H9 (cell line): ENCODE measurements around the gene PLD5. TPM values are rescaled to one million over a fixed set of nuclear protein-coding genes. Genes with fewer than 3 reads are reported as not detected.

Experiments used
- DNase-seq: peaks from one replicate; pipeline ENCODE4 v3.0.0-alpha.2; 2017
- H2AFZ ChIP-seq: one replicate; pipeline ENCODE4 v1.6.1; 2013; ENCODE audit warnings: mild to moderate bottlenecking, low read length, control low read depth, moderate library complexity
- H2AK5ac ChIP-seq: 2 replicates; pipeline ENCODE4 v1.6.1; 2013; ENCODE audit warnings: low read length, control low read depth, mixed read lengths; ENCODE audit not compliant: insufficient read length
- H2BK120ac ChIP-seq: one replicate; pipeline ENCODE4 v1.6.1; 2013; ENCODE audit warnings: low read depth, mild to moderate bottlenecking, low read length, control low read depth, inconsistent platforms; ENCODE audit not compliant: poor library complexity, severe bottlenecking
- H2BK12ac ChIP-seq: 2 replicates; pipeline ENCODE4 v1.6.1; 2013; ENCODE audit warnings: low read length, control low read depth, mixed read lengths, low read depth; ENCODE audit not compliant: insufficient read length
- H2BK15ac ChIP-seq: 2 replicates; pipeline ENCODE4 v1.6.1; 2013; ENCODE audit warnings: low read depth, low read length, control low read depth
- H2BK20ac ChIP-seq: one replicate; pipeline ENCODE4 v1.6.1; 2013; ENCODE audit warnings: low read depth, mild to moderate bottlenecking, low read length, control low read depth, inconsistent platforms; ENCODE audit not compliant: poor library complexity, severe bottlenecking
- H2BK5ac ChIP-seq: 2 replicates; pipeline ENCODE4 v1.6.1; 2013; ENCODE audit warnings: low read length, control low read depth, mixed read lengths; ENCODE audit not compliant: insufficient read length
- H3K14ac ChIP-seq: 2 replicates; pipeline ENCODE4 v1.6.1; 2013; ENCODE audit warnings: low read length, control low read depth; ENCODE audit not compliant: insufficient read depth
- H3K18ac ChIP-seq: 2 replicates; pipeline ENCODE4 v1.6.1; 2013; ENCODE audit warnings: low read depth, mild to moderate bottlenecking, mixed read lengths, low read length, control low read depth; ENCODE audit not compliant: insufficient read length
- H3K23ac ChIP-seq: 2 replicates; pipeline ENCODE4 v1.6.1; 2013; ENCODE audit warnings: low read length, control low read depth, mixed read lengths, low read depth; ENCODE audit not compliant: insufficient read length
- H3K23me2 ChIP-seq: 2 replicates; pipeline ENCODE4 v1.6.1; 2013; ENCODE audit warnings: low read depth, mild to moderate bottlenecking, mixed read lengths, low read length, control low read depth; ENCODE audit not compliant: insufficient read length, poor library complexity, severe bottlenecking
- H3K27ac ChIP-seq: 2 replicates; pipeline ENCODE4 v1.5.1; 2013; ENCODE audit warnings: low read length, control low read depth, mixed read lengths, low read depth; ENCODE audit not compliant: insufficient read length
- H3K27me3 ChIP-seq: 2 replicates; pipeline ENCODE4 v1.6.1; 2013; ENCODE audit warnings: low read length, control low read depth, inconsistent platforms; ENCODE audit not compliant: insufficient read depth
- H3K4ac ChIP-seq: 2 replicates; pipeline ENCODE4 v1.6.1; 2013; ENCODE audit warnings: low read depth, mild to moderate bottlenecking, control low read depth, inconsistent platforms, low read length, moderate library complexity
- H3K4me1 ChIP-seq: 2 replicates; pipeline ENCODE4 v1.6.1; 2013; ENCODE audit warnings: low read length, control low read depth, inconsistent platforms; ENCODE audit not compliant: insufficient read depth
- H3K4me2 ChIP-seq: 2 replicates; pipeline ENCODE4 v1.6.1; 2013; ENCODE audit warnings: low read length, control low read depth, mixed read lengths; ENCODE audit not compliant: insufficient read length, insufficient read depth
- H3K56ac ChIP-seq: 2 replicates; pipeline ENCODE4 v1.6.1; 2013; ENCODE audit warnings: low read depth, mild to moderate bottlenecking, mixed read lengths, low read length, control low read depth; ENCODE audit not compliant: insufficient read length
- H3K79me1 ChIP-seq: 2 replicates; pipeline ENCODE4 v1.6.1; 2013; ENCODE audit warnings: low read depth, mild to moderate bottlenecking, moderate library complexity, low read length, control low read depth, inconsistent platforms; ENCODE audit not compliant: insufficient read depth, poor library complexity, severe bottlenecking
- H3K79me2 ChIP-seq: 2 replicates; pipeline ENCODE4 v1.6.1; 2013; ENCODE audit warnings: low read length, control low read depth, inconsistent platforms; ENCODE audit not compliant: insufficient read depth
- H3K9ac ChIP-seq: 2 replicates; pipeline ENCODE4 v1.6.1; 2013; ENCODE audit warnings: low read length, control low read depth, mixed read lengths; ENCODE audit not compliant: insufficient read length; ENCODE audit errors: extremely low read depth
- H3K9me3 ChIP-seq: one replicate; pipeline ENCODE4 v1.6.1; 2013; ENCODE audit warnings: low read depth, low read length, inconsistent platforms; ENCODE audit not compliant: control insufficient read depth
- H3T11ph ChIP-seq: one replicate; pipeline ENCODE4 v1.6.1; 2013; ENCODE audit warnings: mild to moderate bottlenecking, low read length, control low read depth, inconsistent platforms
- H4K20me1 ChIP-seq: one replicate; pipeline ENCODE4 v1.6.1; 2013; ENCODE audit not compliant: control insufficient read depth, insufficient read length, insufficient read depth
- H4K5ac ChIP-seq: 2 replicates; pipeline ENCODE4 v1.6.1; 2013; ENCODE audit warnings: low read depth, mild to moderate bottlenecking, mixed read lengths, low read length, control low read depth; ENCODE audit not compliant: insufficient read length
- H4K8ac ChIP-seq: replicated peaks from 2 replicates; pipeline ENCODE4 v1.6.1; 2013; ENCODE audit warnings: low read length, control low read depth, mixed read lengths, low read depth; ENCODE audit not compliant: insufficient read length
- H4K91ac ChIP-seq: 2 replicates; pipeline ENCODE4 v1.6.1; 2013; ENCODE audit warnings: low read depth, mild to moderate bottlenecking, moderate library complexity, mixed read lengths, low read length, control low read depth; ENCODE audit not compliant: insufficient read length
- H3K27ac Mint-ChIP-seq, 3 experiments: 2 replicates in 2 of 3; 3 replicates in 1 of 3; pipeline ENCODE4 v1.8.0; 2020 to 2021; ENCODE audit warnings: mixed read lengths in 3 of 3, mild to moderate bottlenecking in 1 of 3, moderate library complexity in 1 of 3
- H3K27me3 Mint-ChIP-seq: 2 replicates; pipeline ENCODE4 v1.8.0; 2021; ENCODE audit warnings: low read depth, mild to moderate bottlenecking, moderate library complexity, mixed read lengths
- H3K36me3 Mint-ChIP-seq, 3 experiments: 2 replicates in 2 of 3; 3 replicates in 1 of 3; pipeline ENCODE4 v1.8.0; 2020 to 2021; ENCODE audit warnings: low read depth in 3 of 3, mixed read lengths in 3 of 3; ENCODE audit not compliant: insufficient read depth in 1 of 3
- H3K4me1 Mint-ChIP-seq, 2 experiments: 2 replicates each; pipeline ENCODE4 v1.8.0; 2020; ENCODE audit warnings: mixed read lengths in 2 of 2
- H3K4me3 Mint-ChIP-seq, 2 experiments: 2 replicates in 1 of 2; 3 replicates in 1 of 2; pipeline ENCODE4 v1.8.0; 2020 to 2021; ENCODE audit warnings: mild to moderate bottlenecking in 2 of 2, mixed read lengths in 2 of 2, moderate library complexity in 1 of 2
- H3K9me3 Mint-ChIP-seq, 2 experiments: 2 replicates in 1 of 2; 3 replicates in 1 of 2; pipeline ENCODE4 v1.8.0; 2020; ENCODE audit warnings: mild to moderate bottlenecking in 2 of 2, mixed read lengths in 2 of 2, moderate library complexity in 1 of 2
- WGBS: extraction: QIAGEN DNeasy Blood & Tissue Kit; methylation state at CpG from one replicate; pipeline ENCODE4 v1.1.7; 2013; ENCODE audit warnings: missing lambda C conversion rate, low lambda C conversion rate, mixed read lengths; ENCODE audit not compliant: insufficient read length; ENCODE audit errors: extremely low coverage; 5-methylcytosine and 5-hydroxymethylcytosine counted together
- total RNA-seq: library from RNA; stranded (reverse); gene quantifications from 2 replicates; pipeline ENCODE4 v1.2.1, GENCODE V29; 2021
- TF ChIP-seq, protein P1 (sequence below): fragments of 200-600 bp; sonication (generic); conservative IDR thresholded peaks from 3 replicates; pipeline ENCODE4 v1.8.0; 2021; ENCODE audit warnings: antibody characterized with exemption, mild to moderate bottlenecking

The PLD5 gene
- total RNA-seq, 1 experiment from 2014 or later = 5.2 TPM

DNA sequence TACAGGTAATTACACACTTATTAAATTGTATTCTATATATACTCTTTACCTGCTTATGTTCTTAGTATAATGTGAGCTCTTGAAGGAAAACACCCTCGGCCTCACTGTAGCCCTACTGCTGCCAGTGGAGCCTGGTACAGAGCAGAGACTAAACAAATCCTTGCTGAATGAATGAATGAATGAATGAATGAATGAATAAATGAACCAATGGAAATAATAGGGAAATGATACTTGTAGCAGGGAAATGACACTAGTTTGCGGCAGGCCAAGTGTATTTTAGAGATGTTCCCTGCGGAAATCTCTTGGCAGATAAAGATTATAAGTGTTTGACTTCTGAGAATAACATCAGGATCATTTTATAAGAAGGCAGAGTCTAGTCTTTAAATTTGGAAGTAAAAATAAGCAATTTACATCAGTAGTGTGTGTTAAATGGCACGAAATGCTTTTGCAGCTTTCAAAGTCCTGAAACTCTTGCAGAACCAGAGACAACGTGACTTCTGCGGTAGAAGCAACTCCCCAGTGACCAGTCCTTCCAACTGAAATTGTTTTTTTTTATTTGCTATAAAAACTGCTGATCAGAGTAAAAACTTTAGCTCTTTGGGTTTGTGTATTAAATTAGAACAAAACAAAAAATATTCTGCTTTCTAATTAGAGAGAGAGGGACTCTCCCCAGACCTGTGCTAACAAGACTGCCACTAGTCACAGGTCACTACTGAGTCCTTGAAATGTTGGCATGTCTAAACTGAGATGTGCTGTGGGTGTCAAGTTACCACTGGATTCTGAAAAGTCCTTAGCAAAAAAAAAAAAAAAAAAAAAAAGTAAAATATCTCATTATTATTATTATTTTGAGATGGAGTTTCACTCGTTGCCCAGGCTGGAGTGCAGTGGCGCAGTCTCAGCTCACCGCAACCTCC, 326.3 kb downstream of the PLD5 start:
- H3K14ac ChIP-seq = no peak overlapping the region
- Mint-ChIP-seq H3K4me3 (no peak overlapping the region), H3K4me1 (peaks cover 25 to 38% of the 10 kb centered on the region in 2 experiments), H3K27ac (no peak overlapping the region), H3K27me3 (no peaks in the 10 kb centered on the region), H3K9me3 (peaks cover 6 to 10% of the 10 kb centered on the region in 2 experiments), H3K36me3 (peaks cover 2 to 16% (median 5%) of the 10 kb centered on the region in 3 experiments; a peak in 5 of 7 replicates)
- no peak overlapping the region for H2BK15ac ChIP-seq
- H3K79me1 ChIP-seq = no peaks in the 10 kb centered on the region
- no peaks in the 10 kb centered on the region for H3K9me3 ChIP-seq
- no peak overlapping the region for H2AFZ ChIP-seq
- no CpG with 5 or more reads among the region's 9 CpGs for WGBS
- no peaks in the 10 kb centered on the region for H3K23me2 ChIP-seq
- H4K5ac ChIP-seq = no peak overlapping the region
- H4K91ac ChIP-seq = no peak overlapping the region
- H3K56ac ChIP-seq = no peak overlapping the region
- TF ChIP-seq, protein P1, sequence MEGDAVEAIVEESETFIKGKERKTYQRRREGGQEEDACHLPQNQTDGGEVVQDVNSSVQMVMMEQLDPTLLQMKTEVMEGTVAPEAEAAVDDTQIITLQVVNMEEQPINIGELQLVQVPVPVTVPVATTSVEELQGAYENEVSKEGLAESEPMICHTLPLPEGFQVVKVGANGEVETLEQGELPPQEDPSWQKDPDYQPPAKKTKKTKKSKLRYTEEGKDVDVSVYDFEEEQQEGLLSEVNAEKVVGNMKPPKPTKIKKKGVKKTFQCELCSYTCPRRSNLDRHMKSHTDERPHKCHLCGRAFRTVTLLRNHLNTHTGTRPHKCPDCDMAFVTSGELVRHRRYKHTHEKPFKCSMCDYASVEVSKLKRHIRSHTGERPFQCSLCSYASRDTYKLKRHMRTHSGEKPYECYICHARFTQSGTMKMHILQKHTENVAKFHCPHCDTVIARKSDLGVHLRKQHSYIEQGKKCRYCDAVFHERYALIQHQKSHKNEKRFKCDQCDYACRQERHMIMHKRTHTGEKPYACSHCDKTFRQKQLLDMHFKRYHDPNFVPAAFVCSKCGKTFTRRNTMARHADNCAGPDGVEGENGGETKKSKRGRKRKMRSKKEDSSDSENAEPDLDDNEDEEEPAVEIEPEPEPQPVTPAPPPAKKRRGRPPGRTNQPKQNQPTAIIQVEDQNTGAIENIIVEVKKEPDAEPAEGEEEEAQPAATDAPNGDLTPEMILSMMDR = no peak
- DNase-seq = no peak
- no peak overlapping the region for H2BK20ac ChIP-seq
- no peak overlapping the region for H2BK120ac ChIP-seq
- no peak overlapping the region for H3T11ph ChIP-seq
- H3K79me2 ChIP-seq = no peaks in the 10 kb centered on the region
- H3K23ac ChIP-seq = no peak overlapping the region
- no peak overlapping the region for H3K4me2 ChIP-seq
- no peak overlapping the region for H3K4ac ChIP-seq
- H2BK12ac ChIP-seq = no peak overlapping the region
- H4K20me1 ChIP-seq = no peaks in the 10 kb centered on the region
- H2AK5ac ChIP-seq = no peak overlapping the region
- H3K27me3 ChIP-seq = no peaks in the 10 kb centered on the region
- no peaks in the 10 kb centered on the region; the same call in 1 of the 2 replicates for H3K4me1 ChIP-seq
- H3K27ac ChIP-seq = no peak overlapping the region
- no peak overlapping the region for H3K18ac ChIP-seq
- no peak overlapping the region for H4K8ac ChIP-seq
- no peak overlapping the region for H2BK5ac ChIP-seq
- no peak overlapping the region for H3K9ac ChIP-seq
